Calu3 (cell line): ENCODE data around the gene MTTP. TPM values are rescaled to one million over a fixed set of nuclear protein-coding genes. Genes with fewer than 3 reads are reported as not detected.

Source experiments
- BruUV-seq: library from RNA; stranded (reverse); fragments of 400-500 nt; replicated peaks from 2 replicates; lab custom pipeline; 2021; lab: Mats Ljungman, UMichigan
- CTCF ChIA-PET: fragments of 300-600 bp; sonication (Branson Sonifier 250); formaldehyde crosslinking; loops from one replicate; lab custom pipeline; 2022; ENCODE audit warnings: antibody characterized with exemption; lab: Charles Lee
- DNase-seq: peaks from one replicate; pipeline ENCODE4 v3.0.0; 2022
- H3K27ac Mint-ChIP-seq: one replicate; pipeline ENCODE4 v1.8.0; 2022; ENCODE audit warnings: mixed read lengths; ENCODE audit not compliant: unreplicated experiment
- H3K27me3 Mint-ChIP-seq: one replicate; pipeline ENCODE4 v1.8.0; 2022; ENCODE audit warnings: mixed read lengths; ENCODE audit not compliant: unreplicated experiment
- H3K36me3 Mint-ChIP-seq: one replicate; pipeline ENCODE4 v1.8.0; 2022; ENCODE audit warnings: mild to moderate bottlenecking, moderate library complexity, mixed read lengths; ENCODE audit not compliant: insufficient read depth, unreplicated experiment
- H3K4me1 Mint-ChIP-seq: one replicate; pipeline ENCODE4 v1.8.0; 2022; ENCODE audit warnings: mild to moderate bottlenecking, low read depth, mixed read lengths; ENCODE audit not compliant: unreplicated experiment
- H3K4me3 Mint-ChIP-seq: one replicate; pipeline ENCODE4 v1.8.0; 2022; ENCODE audit warnings: mild to moderate bottlenecking, low read depth, moderate library complexity, mixed read lengths; ENCODE audit not compliant: unreplicated experiment
- H3K9me3 Mint-ChIP-seq: one replicate; pipeline ENCODE4 v1.8.0; 2022; ENCODE audit warnings: low read depth, mixed read lengths; ENCODE audit not compliant: unreplicated experiment
- intact Hi-C: fragments of 100-400 bp; cut with micrococcal nuclease; formaldehyde crosslinking; loops from one replicate; pipeline ENCODE4 v1.10.0; 2022; ENCODE audit not compliant: unreplicated experiment
- total RNA-seq: library from RNA; stranded (reverse); gene quantifications from 2 replicates; pipeline ENCODE4 v1.2.3, GENCODE V29; 2022
- TF ChIP-seq, protein P1 (sequence below): fragments of 200-600 bp; IDR thresholded peaks from one replicate; pipeline ENCODE4 v1.8.0; 2022; ENCODE audit warnings: antibody characterized with exemption; ENCODE audit not compliant: unreplicated experiment

MTTP gene
- total RNA-seq, 1 experiment from 2014 or later: not detected

DNA sequence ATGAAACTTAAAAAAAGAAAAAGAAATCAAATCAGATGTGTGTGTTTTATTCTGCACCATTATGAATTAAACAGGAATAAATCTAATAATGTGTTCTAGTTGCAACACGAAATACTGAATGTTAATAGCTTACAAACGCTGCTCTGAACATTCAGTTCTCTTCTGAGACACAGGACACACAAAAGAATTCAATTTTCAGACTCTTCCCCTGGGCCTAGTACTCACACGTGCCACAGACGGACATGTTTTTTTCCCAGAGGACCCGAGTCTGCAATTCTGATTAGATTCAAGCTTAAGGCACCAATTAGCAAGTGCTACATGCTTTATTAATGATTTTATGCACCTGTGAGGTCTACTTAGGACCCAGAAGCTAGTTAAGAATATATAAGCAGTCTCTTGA is 62.5 kb downstream of the MTTP start:
- no peak for DNase-seq
- intact Hi-C loops: no loop called here
- CTCF ChIA-PET: no interaction called here
- TF ChIP-seq, protein P1, sequence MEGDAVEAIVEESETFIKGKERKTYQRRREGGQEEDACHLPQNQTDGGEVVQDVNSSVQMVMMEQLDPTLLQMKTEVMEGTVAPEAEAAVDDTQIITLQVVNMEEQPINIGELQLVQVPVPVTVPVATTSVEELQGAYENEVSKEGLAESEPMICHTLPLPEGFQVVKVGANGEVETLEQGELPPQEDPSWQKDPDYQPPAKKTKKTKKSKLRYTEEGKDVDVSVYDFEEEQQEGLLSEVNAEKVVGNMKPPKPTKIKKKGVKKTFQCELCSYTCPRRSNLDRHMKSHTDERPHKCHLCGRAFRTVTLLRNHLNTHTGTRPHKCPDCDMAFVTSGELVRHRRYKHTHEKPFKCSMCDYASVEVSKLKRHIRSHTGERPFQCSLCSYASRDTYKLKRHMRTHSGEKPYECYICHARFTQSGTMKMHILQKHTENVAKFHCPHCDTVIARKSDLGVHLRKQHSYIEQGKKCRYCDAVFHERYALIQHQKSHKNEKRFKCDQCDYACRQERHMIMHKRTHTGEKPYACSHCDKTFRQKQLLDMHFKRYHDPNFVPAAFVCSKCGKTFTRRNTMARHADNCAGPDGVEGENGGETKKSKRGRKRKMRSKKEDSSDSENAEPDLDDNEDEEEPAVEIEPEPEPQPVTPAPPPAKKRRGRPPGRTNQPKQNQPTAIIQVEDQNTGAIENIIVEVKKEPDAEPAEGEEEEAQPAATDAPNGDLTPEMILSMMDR: no peak
- no peaks in the 10 kb centered on the region for H3K9me3 Mint-ChIP-seq
- peak overlapping the region; percentile 74 for H3K27ac Mint-ChIP-seq
- H3K27me3 Mint-ChIP-seq: no peaks in the 10 kb centered on the region
- BruUV-seq: no TSS peak
- H3K4me1 Mint-ChIP-seq: peaks cover 42% of the 10 kb centered on the region
- H3K36me3 Mint-ChIP-seq: no peaks in the 10 kb centered on the region
- no peak overlapping the region for H3K4me3 Mint-ChIP-seq

DNA sequence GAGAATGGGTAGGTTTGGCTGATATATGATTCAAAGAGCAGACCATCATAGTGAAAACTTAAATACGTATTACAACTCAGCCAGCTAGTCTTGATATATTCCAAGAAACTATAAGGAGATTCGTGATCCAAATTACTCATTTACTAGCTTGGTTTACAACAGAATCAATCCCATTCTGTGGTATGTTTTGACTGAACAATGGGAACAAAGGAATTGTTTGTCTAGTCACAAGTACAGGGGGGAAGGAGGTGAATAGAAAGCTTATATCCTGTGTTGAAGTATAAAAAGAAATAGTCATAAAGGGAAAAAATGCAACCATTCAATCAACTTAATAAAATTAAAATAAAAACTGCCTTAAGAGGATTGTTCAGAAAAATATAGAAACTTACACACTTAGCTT is 66.1 kb downstream of the MTTP start:
- H3K9me3 Mint-ChIP-seq: no peaks in the 10 kb centered on the region
- H3K27ac Mint-ChIP-seq: peak overlapping the region; percentile 78
- CTCF ChIA-PET: interaction anchor here (1.4 kb wide), 1 partner anchor 10 kb away, joined by 4 read pairs; no protein-coding TSS in a partner anchor
- peaks cover 54% of the 10 kb centered on the region for H3K4me1 Mint-ChIP-seq
- no peaks in the 10 kb centered on the region for H3K36me3 Mint-ChIP-seq
- TF ChIP-seq, protein P1: no peak
- no peaks in the 10 kb centered on the region for H3K27me3 Mint-ChIP-seq
- intact Hi-C loops: loop anchor here (5.0 kb wide), 1 partner anchor 167 kb away; no protein-coding TSS in a partner anchor
- DNase-seq: no peak
- peak overlapping the region; percentile 22 for H3K4me3 Mint-ChIP-seq
- no TSS peak for BruUV-seq

DNA sequence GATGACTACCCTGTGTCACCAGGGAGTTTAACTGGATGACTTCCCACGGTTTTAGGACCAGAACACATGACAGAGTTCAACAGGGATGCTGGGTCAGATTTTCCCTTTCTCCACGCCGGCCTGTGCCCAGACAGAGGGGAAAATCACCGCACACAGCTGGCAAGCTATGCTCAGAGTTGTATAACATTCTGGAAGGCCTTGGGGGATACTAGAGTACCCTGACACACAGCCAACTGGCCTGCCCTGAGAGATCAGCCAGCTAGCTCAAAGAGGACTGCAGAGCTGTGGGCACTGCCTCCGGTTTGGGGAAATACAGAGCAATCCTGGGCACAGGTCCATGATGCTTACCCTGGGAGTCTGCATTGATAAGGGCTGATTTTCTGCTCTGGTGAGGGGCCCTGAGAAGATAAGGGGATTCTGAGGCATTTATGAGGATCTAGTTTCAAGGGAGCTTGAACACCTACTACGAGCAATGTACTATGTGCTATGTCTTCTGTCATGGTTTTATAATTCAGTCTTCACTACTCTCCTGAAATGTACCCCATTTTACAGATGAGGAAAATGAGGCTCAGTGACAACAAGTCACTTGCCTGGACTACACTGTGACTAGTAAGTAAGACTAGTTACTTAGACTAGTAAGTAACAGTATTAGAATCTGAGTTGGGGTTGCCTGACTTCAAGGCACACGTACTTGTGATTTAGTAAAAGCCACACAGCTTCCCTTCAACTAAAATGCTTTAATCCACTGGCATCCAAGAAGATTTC is 68.3 kb downstream of the MTTP start:
- Mint-ChIP-seq H3K4me1 (peaks cover 39% of the 10 kb centered on the region), H3K4me3 (peak overlapping the region; percentile 49), H3K36me3 (no peaks in the 10 kb centered on the region), H3K9me3 (no peaks in the 10 kb centered on the region), H3K27ac (no peak overlapping the region), H3K27me3 (no peaks in the 10 kb centered on the region)
- TF ChIP-seq, protein P1: no peak
- no TSS peak for BruUV-seq
- CTCF ChIA-PET: interaction anchor here (0.5 kb wide), 1 partner anchor 109 kb away, joined by 5 read pairs; no protein-coding TSS in a partner anchor
- intact Hi-C loops: loop anchor here (5.0 kb wide), 1 partner anchor 164 kb away; no protein-coding TSS in a partner anchor
- no peak for DNase-seq

DNA sequence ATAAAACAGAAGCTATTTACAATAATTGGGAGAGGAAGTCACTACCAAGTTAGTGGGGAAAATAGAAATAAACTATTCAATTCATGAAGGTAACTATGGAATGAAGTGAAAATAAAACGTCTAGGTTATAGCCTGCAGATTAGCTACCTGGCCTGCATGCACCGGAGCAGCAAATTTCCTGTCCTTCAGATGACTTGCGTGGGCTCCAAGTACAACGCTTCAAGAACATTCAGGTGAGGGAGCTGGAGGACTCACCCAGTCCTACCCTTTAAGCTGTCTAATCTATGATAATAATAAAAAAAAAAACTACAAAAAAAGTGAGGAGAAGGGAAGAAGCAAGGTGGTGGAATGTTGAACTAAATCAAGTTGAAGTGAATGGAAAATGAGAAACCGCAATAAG is 69.8 kb downstream of the MTTP start:
- no peak for DNase-seq
- Mint-ChIP-seq H3K27ac (no peak overlapping the region), H3K4me3 (no peak overlapping the region), H3K27me3 (no peaks in the 10 kb centered on the region), H3K4me1 (peaks cover 39% of the 10 kb centered on the region), H3K36me3 (no peaks in the 10 kb centered on the region), H3K9me3 (no peaks in the 10 kb centered on the region)
- TF ChIP-seq, protein P1: no peak
- intact Hi-C loops: loop anchor here (5.0 kb wide), 1 partner anchor 163 kb away; no protein-coding TSS in a partner anchor
- CTCF ChIA-PET: no interaction called here
- no TSS peak for BruUV-seq
